WTC11 (cell line): ENCODE measurements around the gene TBCB.

Experiments used
- ESRRA ChIP-seq: sonication (generic); formaldehyde crosslinking; IDR thresholded peaks from 2 replicates; pipeline ENCODE4 v1.8.1; 2022; ENCODE audit warnings: mild to moderate bottlenecking, missing genetic modification reagents, borderline replicate concordance
- FOXJ3 ChIP-seq: sonication (generic); formaldehyde crosslinking; IDR thresholded peaks from 2 replicates; pipeline ENCODE4 v1.9.0; 2021; ENCODE audit warnings: missing genetic modification reagents, mild to moderate bottlenecking, borderline replicate concordance
- IRF2 ChIP-seq: sonication (generic); formaldehyde crosslinking; IDR thresholded peaks from 2 replicates; pipeline ENCODE4 v1.8.0; 2022; ENCODE audit warnings: low read depth, missing genetic modification reagents, borderline replicate concordance
- NR3C1 ChIP-seq: sonication (generic); formaldehyde crosslinking; conservative IDR thresholded peaks from 2 replicates; pipeline ENCODE4 v1.8.1; 2023; ENCODE audit warnings: low read depth, mild to moderate bottlenecking, missing genetic modification reagents
- TEAD1 ChIP-seq: sonication (generic); formaldehyde crosslinking; IDR thresholded peaks from 2 replicates; pipeline ENCODE4 v1.8.0; 2022; ENCODE audit warnings: mild to moderate bottlenecking, missing genetic modification reagents
- TF ChIP-seq, protein P1 (sequence below): sonication (generic); formaldehyde crosslinking; IDR thresholded peaks from 2 replicates; pipeline ENCODE4 v1.8.0; 2023; ENCODE audit warnings: missing genetic modification reagents, mild to moderate bottlenecking, borderline replicate concordance
- TF ChIP-seq, protein P2 (sequence below): fragments of 200-600 bp; IDR thresholded peaks from 2 replicates; pipeline ENCODE4 v1.8.0; 2022; ENCODE audit warnings: antibody characterized with exemption
- TF ChIP-seq, protein P3 (sequence below): sonication (generic); formaldehyde crosslinking; IDR thresholded peaks from 2 replicates; pipeline ENCODE4 v1.8.1; 2022; ENCODE audit warnings: mild to moderate bottlenecking, missing genetic modification reagents, moderate library complexity, borderline replicate concordance
- TF ChIP-seq, protein P4 (sequence below): sonication (generic); formaldehyde crosslinking; IDR thresholded peaks from 2 replicates; pipeline ENCODE4 v1.8.0; 2022; ENCODE audit warnings: missing genetic modification reagents

DNA sequence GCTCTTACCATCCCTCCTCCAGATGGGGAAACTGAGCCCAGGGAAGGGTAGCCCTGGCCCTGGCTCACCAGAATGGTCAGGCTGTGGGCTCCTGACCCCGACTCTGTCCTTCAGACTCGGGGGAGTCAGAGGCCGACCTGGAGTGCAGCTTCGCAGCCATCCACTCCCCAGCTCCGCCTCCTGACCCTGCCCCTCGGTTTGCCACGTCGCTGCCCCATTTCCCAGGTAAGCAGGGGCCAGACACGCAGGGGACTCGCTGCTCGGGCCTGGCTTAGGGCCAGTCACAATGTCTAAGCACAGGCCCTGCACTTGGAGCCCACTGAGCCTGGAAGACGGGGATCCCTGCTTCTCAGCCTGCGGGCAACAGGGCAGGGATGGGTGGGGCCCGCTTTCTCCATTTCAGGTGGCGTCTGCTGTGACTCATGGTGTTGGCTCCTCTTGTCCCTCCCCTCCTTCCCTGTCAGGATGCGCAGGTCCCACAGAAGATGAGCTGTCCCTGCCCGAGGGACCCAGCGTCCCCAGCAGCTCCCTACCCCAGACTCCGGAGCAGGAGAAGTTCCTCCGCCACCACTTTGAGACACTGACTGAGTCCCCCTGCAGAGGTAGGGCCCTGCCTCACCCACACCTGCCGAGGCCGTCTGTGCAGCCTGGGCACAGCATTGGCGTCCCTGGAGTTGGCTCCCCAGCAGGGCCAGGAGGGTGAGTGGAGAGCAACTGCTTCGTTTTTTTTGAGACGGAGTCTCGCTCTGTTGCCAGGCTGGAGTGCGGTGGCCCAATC lies 13.5 kb upstream of the TBCB start:
- TF ChIP-seq TEAD1 (CRISPR knock-in tag): no peak
- TF ChIP-seq, protein P1, sequence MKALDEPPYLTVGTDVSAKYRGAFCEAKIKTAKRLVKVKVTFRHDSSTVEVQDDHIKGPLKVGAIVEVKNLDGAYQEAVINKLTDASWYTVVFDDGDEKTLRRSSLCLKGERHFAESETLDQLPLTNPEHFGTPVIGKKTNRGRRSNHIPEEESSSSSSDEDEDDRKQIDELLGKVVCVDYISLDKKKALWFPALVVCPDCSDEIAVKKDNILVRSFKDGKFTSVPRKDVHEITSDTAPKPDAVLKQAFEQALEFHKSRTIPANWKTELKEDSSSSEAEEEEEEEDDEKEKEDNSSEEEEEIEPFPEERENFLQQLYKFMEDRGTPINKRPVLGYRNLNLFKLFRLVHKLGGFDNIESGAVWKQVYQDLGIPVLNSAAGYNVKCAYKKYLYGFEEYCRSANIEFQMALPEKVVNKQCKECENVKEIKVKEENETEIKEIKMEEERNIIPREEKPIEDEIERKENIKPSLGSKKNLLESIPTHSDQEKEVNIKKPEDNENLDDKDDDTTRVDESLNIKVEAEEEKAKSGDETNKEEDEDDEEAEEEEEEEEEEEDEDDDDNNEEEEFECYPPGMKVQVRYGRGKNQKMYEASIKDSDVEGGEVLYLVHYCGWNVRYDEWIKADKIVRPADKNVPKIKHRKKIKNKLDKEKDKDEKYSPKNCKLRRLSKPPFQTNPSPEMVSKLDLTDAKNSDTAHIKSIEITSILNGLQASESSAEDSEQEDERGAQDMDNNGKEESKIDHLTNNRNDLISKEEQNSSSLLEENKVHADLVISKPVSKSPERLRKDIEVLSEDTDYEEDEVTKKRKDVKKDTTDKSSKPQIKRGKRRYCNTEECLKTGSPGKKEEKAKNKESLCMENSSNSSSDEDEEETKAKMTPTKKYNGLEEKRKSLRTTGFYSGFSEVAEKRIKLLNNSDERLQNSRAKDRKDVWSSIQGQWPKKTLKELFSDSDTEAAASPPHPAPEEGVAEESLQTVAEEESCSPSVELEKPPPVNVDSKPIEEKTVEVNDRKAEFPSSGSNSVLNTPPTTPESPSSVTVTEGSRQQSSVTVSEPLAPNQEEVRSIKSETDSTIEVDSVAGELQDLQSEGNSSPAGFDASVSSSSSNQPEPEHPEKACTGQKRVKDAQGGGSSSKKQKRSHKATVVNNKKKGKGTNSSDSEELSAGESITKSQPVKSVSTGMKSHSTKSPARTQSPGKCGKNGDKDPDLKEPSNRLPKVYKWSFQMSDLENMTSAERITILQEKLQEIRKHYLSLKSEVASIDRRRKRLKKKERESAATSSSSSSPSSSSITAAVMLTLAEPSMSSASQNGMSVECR (CRISPR knock-in tag): no peak
- TF ChIP-seq, protein P2, sequence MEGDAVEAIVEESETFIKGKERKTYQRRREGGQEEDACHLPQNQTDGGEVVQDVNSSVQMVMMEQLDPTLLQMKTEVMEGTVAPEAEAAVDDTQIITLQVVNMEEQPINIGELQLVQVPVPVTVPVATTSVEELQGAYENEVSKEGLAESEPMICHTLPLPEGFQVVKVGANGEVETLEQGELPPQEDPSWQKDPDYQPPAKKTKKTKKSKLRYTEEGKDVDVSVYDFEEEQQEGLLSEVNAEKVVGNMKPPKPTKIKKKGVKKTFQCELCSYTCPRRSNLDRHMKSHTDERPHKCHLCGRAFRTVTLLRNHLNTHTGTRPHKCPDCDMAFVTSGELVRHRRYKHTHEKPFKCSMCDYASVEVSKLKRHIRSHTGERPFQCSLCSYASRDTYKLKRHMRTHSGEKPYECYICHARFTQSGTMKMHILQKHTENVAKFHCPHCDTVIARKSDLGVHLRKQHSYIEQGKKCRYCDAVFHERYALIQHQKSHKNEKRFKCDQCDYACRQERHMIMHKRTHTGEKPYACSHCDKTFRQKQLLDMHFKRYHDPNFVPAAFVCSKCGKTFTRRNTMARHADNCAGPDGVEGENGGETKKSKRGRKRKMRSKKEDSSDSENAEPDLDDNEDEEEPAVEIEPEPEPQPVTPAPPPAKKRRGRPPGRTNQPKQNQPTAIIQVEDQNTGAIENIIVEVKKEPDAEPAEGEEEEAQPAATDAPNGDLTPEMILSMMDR: no peak
- TF ChIP-seq, protein P3, sequence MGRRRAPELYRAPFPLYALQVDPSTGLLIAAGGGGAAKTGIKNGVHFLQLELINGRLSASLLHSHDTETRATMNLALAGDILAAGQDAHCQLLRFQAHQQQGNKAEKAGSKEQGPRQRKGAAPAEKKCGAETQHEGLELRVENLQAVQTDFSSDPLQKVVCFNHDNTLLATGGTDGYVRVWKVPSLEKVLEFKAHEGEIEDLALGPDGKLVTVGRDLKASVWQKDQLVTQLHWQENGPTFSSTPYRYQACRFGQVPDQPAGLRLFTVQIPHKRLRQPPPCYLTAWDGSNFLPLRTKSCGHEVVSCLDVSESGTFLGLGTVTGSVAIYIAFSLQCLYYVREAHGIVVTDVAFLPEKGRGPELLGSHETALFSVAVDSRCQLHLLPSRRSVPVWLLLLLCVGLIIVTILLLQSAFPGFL (CRISPR knock-in tag): no peak
- TF ChIP-seq IRF2 (CRISPR knock-in tag): no peak
- no peak for TF ChIP-seq ESRRA (CRISPR knock-in tag)
- TF ChIP-seq, protein P4, sequence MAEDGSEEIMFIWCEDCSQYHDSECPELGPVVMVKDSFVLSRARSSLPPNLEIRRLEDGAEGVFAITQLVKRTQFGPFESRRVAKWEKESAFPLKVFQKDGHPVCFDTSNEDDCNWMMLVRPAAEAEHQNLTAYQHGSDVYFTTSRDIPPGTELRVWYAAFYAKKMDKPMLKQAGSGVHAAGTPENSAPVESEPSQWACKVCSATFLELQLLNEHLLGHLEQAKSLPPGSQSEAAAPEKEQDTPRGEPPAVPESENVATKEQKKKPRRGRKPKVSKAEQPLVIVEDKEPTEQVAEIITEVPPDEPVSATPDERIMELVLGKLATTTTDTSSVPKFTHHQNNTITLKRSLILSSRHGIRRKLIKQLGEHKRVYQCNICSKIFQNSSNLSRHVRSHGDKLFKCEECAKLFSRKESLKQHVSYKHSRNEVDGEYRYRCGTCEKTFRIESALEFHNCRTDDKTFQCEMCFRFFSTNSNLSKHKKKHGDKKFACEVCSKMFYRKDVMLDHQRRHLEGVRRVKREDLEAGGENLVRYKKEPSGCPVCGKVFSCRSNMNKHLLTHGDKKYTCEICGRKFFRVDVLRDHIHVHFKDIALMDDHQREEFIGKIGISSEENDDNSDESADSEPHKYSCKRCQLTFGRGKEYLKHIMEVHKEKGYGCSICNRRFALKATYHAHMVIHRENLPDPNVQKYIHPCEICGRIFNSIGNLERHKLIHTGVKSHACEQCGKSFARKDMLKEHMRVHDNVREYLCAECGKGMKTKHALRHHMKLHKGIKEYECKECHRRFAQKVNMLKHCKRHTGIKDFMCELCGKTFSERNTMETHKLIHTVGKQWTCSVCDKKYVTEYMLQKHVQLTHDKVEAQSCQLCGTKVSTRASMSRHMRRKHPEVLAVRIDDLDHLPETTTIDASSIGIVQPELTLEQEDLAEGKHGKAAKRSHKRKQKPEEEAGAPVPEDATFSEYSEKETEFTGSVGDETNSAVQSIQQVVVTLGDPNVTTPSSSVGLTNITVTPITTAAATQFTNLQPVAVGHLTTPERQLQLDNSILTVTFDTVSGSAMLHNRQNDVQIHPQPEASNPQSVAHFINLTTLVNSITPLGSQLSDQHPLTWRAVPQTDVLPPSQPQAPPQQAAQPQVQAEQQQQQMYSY (CRISPR knock-in tag): no peak
- TF ChIP-seq FOXJ3 (CRISPR knock-in tag): no peak
- no peak for TF ChIP-seq NR3C1
